ENCODE results near the gene DND1. TPM values are rescaled to one million over a fixed set of nuclear protein-coding genes. Genes with fewer than 3 reads are reported as not detected.
"Not testable (repeated sequence)": the region's sequence is repeated elsewhere in the genome, so short reads cannot be mapped to it uniquely, and the experiment has no call there.

Gene DND1
- polyA plus RNA-seq (2012; ENCODE audit: insufficient read depth, insufficient read length): not detected

GRCh38 chr5:140673187-140673976 is at the start of gene DND1:
Gene DND1 (minus strand): TSS chr5:140673576. CDS start chr5:140673542, 34 bp downstream.
- H3K4me3 ChIP-seq (ENCODE audit: low read length): no peak within 1 kb of the TSS
- DNase-seq (ENCODE audit: low read depth, low spot score): no peak

- not testable (repeated sequence) for H3K4me3 ChIP-seq (ENCODE audit: low read length); DNase-seq (ENCODE audit: low read depth, low spot score)
Observed at GRCh38 chr5:140721395-140721794, 48.0 kb upstream of the DND1 start.

- not testable (repeated sequence) for H3K4me3 ChIP-seq (ENCODE audit: low read length); DNase-seq (ENCODE audit: low read depth, low spot score)
Observed at GRCh38 chr5:140720738-140721137, 47.4 kb upstream of the DND1 start.

- H3K4me3 ChIP-seq (ENCODE audit: low read length): no peak overlapping the region
- DNase-seq (ENCODE audit: low read depth, low spot score): no peak
Observed at GRCh38 chr5:140718266-140718592, 44.9 kb upstream of the DND1 start.

- not testable (repeated sequence) for DNase-seq (ENCODE audit: low read depth, low spot score); H3K4me3 ChIP-seq (ENCODE audit: low read length)
Observed at GRCh38 chr5:140716238-140716637, 42.9 kb upstream of the DND1 start.

GRCh38 chr5:140713562-140714094 is 40.3 kb upstream of the DND1 start:
- no peak overlapping the region for H3K4me3 ChIP-seq (ENCODE audit: low read length)
- no peak for DNase-seq (ENCODE audit: low read depth, low spot score)

GRCh38 chr5:140711794-140712193 is 38.4 kb upstream of the DND1 start:
- no peak overlapping the region for H3K4me3 ChIP-seq (ENCODE audit: low read length)
- DNase-seq (ENCODE audit: low read depth, low spot score): no peak

- DNase-seq (ENCODE audit: low read depth, low spot score): peak; percentile 45
- H3K4me3 ChIP-seq (ENCODE audit: low read length): peak overlapping the region; percentile 52
Observed at GRCh38 chr5:140710899-140711552, 37.6 kb upstream of the DND1 start.

GRCh38 chr5:140708787-140709186 is 35.4 kb upstream of the DND1 start:
- not testable (repeated sequence) for DNase-seq (ENCODE audit: low read depth, low spot score); H3K4me3 ChIP-seq (ENCODE audit: low read length)

GRCh38 chr5:140707812-140708211 is 34.4 kb upstream of the DND1 start:
- DNase-seq (ENCODE audit: low read depth, low spot score): no peak
- H3K4me3 ChIP-seq (ENCODE audit: low read length): no peak overlapping the region

- DNase-seq (ENCODE audit: low read depth, low spot score): peak; percentile 98
- H3K4me3 ChIP-seq (ENCODE audit: low read length): peak within 1 kb of the TSS; percentile 95
Observed at GRCh38 chr5:140700177-140701144, 27.1 kb upstream of the DND1 start, which contains the start of gene ZMAT2. Gene ZMAT2 (plus strand): TSS chr5:140700447. CDS start chr5:140700461, 14 bp downstream.

- DNase-seq (ENCODE audit: low read depth, low spot score): no peak
- H3K4me3 ChIP-seq (ENCODE audit: low read length): no peak overlapping the region
Observed at GRCh38 chr5:140696891-140697492, 23.6 kb upstream of the DND1 start.

GRCh38 chr5:140694276-140694675 is 20.9 kb upstream of the DND1 start:
- no peak overlapping the region for H3K4me3 ChIP-seq (ENCODE audit: low read length)
- DNase-seq (ENCODE audit: low read depth, low spot score): no peak

GRCh38 chr5:140690941-140691924 is 17.9 kb upstream of the DND1 start, which contains the start of the genes HARS1 and HARS2:
Gene HARS1 (minus strand): TSS chr5:140691370. CDS start chr5:140691304, 66 bp downstream.
Gene HARS2 (plus strand): TSS chr5:140691455. CDS start chr5:140691649, 194 bp downstream.
- DNase-seq (ENCODE audit: low read depth, low spot score): peak; percentile 86
- H3K4me3 ChIP-seq (ENCODE audit: low read length): peak within 1 kb of the TSS; percentile 94

GRCh38 chr5:140690376-140690932 is 17.1 kb upstream of the DND1 start:
- DNase-seq (ENCODE audit: low read depth, low spot score): no peak
- H3K4me3 ChIP-seq (ENCODE audit: low read length): peak overlapping the region; percentile 94

- no peak overlapping the region for H3K4me3 ChIP-seq (ENCODE audit: low read length)
- DNase-seq (ENCODE audit: low read depth, low spot score): no peak
Observed at GRCh38 chr5:140678993-140679392, 5.6 kb upstream of the DND1 start.

- DNase-seq (ENCODE audit: low read depth, low spot score): no peak
- H3K4me3 ChIP-seq (ENCODE audit: low read length): no peak overlapping the region
Observed at GRCh38 chr5:140677947-140678346, 4.6 kb upstream of the DND1 start.

Measured in Jurkat, Clone E6-1 (cell line).